ENCODE results near the gene PLEKHG7. TPM values are rescaled to one million over a fixed set of nuclear protein-coding genes. Genes with fewer than 3 reads are reported as not detected.

Gene PLEKHG7
- total RNA-seq, 2 donors from 2014 or later = not detected

DNA sequence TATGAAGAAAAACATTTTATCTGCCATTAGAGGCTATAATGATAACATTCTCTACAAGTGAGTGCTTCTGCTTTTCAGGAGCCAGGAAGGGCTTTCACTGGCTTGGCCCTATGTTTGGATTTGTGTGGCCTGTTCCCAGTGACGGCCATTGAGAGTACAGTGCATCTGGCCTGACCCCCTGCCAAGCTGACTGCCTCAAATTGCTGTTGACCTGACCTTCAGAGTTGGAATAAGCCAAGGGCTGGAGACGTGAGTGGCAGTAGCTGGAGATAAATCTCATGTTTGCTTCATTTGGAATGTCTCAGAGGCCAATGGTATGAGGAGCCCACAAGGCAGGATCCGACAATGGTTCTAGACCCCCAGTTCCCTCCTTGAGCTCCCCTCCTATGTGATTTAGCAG is 28.3 kb upstream of the PLEKHG7 start:
- Histone ChIP-seq H3K9me3 (no peaks in the 10 kb centered on the region), H3K36me3 (no peaks in the 10 kb centered on the region), H3K4me1 (ENCODE audit: control insufficient read depth in 1 of 2, low read depth in 2 of 2) (no peaks in the 10 kb centered on the region), H3K27ac (no peak overlapping the region), H3K4me3 (no peak overlapping the region), H3K27me3 (replicated peaks; ENCODE audit: insufficient read depth) (no peaks in the 10 kb centered on the region)
- no peak for DNase-seq (ENCODE audit: low spot score)
- TF ChIP-seq, protein P1, sequence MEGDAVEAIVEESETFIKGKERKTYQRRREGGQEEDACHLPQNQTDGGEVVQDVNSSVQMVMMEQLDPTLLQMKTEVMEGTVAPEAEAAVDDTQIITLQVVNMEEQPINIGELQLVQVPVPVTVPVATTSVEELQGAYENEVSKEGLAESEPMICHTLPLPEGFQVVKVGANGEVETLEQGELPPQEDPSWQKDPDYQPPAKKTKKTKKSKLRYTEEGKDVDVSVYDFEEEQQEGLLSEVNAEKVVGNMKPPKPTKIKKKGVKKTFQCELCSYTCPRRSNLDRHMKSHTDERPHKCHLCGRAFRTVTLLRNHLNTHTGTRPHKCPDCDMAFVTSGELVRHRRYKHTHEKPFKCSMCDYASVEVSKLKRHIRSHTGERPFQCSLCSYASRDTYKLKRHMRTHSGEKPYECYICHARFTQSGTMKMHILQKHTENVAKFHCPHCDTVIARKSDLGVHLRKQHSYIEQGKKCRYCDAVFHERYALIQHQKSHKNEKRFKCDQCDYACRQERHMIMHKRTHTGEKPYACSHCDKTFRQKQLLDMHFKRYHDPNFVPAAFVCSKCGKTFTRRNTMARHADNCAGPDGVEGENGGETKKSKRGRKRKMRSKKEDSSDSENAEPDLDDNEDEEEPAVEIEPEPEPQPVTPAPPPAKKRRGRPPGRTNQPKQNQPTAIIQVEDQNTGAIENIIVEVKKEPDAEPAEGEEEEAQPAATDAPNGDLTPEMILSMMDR (IDR thresholded peaks at IDR 0.05) = no peak
- ATAC-seq (ENCODE audit: insufficient number of reproducible peaks, low FRiP score, low read depth) = no peak

DNA sequence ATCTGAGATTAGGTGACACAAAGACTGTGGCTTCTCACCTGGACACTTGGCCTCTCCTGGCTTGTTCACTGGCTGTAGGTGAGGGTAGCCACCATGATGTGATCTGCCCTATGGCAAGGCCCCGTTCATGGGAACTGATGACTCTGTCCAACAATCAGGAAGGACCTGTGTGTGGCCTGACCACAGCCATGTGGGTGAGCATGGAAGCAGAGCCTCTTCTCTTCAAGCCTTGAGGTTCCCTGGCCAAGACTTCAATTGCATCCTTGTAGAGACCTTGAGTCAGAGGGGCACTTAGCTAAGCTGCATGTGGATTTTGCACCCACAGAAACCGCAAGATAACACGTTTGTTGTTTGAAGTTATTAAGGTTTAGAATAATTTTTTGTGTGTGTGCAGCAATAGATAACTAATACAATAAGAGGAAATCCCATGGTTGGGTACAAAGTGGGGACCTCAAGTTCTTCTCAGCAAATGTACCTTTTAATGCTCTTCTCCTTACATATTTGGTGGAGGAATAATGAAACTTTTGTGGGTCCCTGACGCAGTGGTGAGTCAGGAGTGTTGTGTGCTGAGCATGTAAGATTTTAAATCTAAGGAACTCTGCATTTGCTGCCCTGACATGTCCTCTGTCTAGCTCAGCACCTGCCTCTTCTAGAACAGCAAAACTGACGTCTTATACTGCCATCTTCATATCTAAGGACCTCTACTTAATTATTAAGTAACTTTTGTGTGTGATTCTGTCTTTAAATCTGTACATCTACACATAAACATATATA is 27.5 kb upstream of the PLEKHG7 start:
- Histone ChIP-seq H3K4me1 (ENCODE audit: control insufficient read depth in 1 of 2, low read depth in 2 of 2) (no peaks in the 10 kb centered on the region), H3K9me3 (no peaks in the 10 kb centered on the region), H3K27ac (no peak overlapping the region), H3K36me3 (no peaks in the 10 kb centered on the region), H3K27me3 (replicated peaks; ENCODE audit: insufficient read depth) (no peaks in the 10 kb centered on the region), H3K4me3 (no peak overlapping the region)
- ATAC-seq (ENCODE audit: insufficient number of reproducible peaks, low FRiP score, low read depth) (no peak), DNase-seq (ENCODE audit: low spot score) (no peak)
- TF ChIP-seq, protein P1 (IDR thresholded peaks at IDR 0.05) = no peak

DNA sequence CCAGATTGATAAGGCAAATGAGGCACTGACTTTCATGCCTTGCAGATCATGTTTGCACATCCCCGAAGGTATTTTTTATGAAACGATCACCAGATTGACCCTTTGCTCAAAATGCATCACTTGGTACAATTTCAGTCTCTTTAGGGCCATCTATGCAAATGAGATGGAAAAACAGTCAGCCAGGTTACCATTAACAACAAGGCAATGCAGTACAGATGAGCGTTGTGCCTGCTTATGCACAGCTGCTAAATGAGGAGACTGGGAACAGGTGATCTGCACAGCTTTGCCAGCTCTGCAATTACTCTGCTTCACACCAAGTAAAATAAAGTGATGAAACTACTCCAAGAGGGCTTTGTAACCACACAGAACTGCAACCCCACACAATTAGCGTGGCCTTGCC is 26.1 kb upstream of the PLEKHG7 start:
- ATAC-seq (ENCODE audit: insufficient number of reproducible peaks, low FRiP score, low read depth) (no peak), DNase-seq (ENCODE audit: low spot score) (no peak)
- Histone ChIP-seq H3K9me3 (no peaks in the 10 kb centered on the region), H3K36me3 (no peaks in the 10 kb centered on the region), H3K4me3 (no peak overlapping the region), H3K27me3 (replicated peaks; ENCODE audit: insufficient read depth) (no peaks in the 10 kb centered on the region), H3K27ac (no peak overlapping the region), H3K4me1 (ENCODE audit: control insufficient read depth in 1 of 2, low read depth in 2 of 2) (no peaks in the 10 kb centered on the region)
- TF ChIP-seq, protein P1 (IDR thresholded peaks at IDR 0.05) = no peak

DNA sequence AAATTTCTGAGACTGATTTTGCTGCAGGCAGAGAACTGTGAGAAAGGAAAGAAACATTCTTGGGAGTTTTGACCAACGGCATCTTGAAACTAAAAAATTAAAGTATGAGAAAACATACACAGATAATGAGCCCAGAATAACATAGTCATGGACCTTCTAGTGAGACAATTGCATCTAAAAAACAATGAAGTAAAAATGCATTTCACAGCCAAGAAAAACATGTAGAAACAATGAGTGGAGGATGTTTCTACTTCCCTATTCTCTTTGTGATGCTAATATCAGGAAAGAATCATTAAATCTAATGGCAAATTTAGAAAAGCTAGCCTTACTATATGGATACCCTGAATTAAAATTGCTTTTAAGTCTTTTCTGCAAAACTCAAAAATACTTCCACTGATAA is 12.2 kb upstream of the PLEKHG7 start:
- Histone ChIP-seq H3K9me3 (no peaks in the 10 kb centered on the region), H3K4me3 (no peak overlapping the region), H3K27ac (no peak overlapping the region), H3K4me1 (ENCODE audit: control insufficient read depth in 1 of 2, low read depth in 2 of 2) (no peaks in the 10 kb centered on the region), H3K27me3 (replicated peaks; ENCODE audit: insufficient read depth) (no peaks in the 10 kb centered on the region), H3K36me3 (no peaks in the 10 kb centered on the region)
- TF ChIP-seq, protein P1 (IDR thresholded peaks at IDR 0.05) = no peak
- DNase-seq (ENCODE audit: low spot score) (no peak), ATAC-seq (ENCODE audit: insufficient number of reproducible peaks, low FRiP score, low read depth) (no peak)

DNA sequence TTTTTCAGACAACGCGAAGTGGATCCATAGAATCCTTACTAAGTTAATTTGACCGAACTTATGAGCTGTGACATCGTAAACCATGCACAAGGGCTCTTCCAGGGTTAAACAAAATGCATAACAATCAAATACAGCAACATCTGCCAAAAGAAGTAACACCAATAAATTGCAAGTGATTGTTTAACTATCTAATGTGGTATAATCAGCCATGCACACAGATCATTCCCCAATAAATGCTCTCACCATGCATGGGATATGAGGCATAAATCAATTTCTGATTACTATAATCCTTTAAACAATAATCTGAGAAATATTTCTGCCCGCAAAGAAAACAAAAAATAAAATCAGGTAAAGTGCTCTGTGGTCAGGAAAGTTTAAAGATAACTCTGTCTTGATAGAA is 7.7 kb upstream of the PLEKHG7 start:
- DNase-seq (ENCODE audit: low spot score) (no peak), ATAC-seq (ENCODE audit: insufficient number of reproducible peaks, low FRiP score, low read depth) (no peak)
- Histone ChIP-seq H3K4me3 (no peak overlapping the region), H3K36me3 (no peaks in the 10 kb centered on the region), H3K27me3 (replicated peaks; ENCODE audit: insufficient read depth) (no peaks in the 10 kb centered on the region), H3K9me3 (no peaks in the 10 kb centered on the region), H3K4me1 (ENCODE audit: control insufficient read depth in 1 of 2, low read depth in 2 of 2) (no peaks in the 10 kb centered on the region), H3K27ac (no peak overlapping the region)
- TF ChIP-seq, protein P1 (IDR thresholded peaks at IDR 0.05) = no peak

Measured in thoracic aorta (tissue), 2 donors.